PC-9 (cell line): ENCODE data around the gene PRR35.

Source experiments
- CTCF ChIP-seq: fragments of 200-600 bp; sonication (generic); conservative IDR thresholded peaks from 2 replicates; pipeline ENCODE4 v1.6.1; 2017; ENCODE audit warnings: mixed run types, antibody characterized with exemption, mild to moderate bottlenecking, moderate library complexity
- EZH2 ChIP-seq: fragments of 200-600 bp; sonication (generic); IDR thresholded peaks from 2 replicates; pipeline ENCODE4 v1.8.0; 2017; ENCODE audit warnings: antibody characterized with exemption, low read depth

DNA sequence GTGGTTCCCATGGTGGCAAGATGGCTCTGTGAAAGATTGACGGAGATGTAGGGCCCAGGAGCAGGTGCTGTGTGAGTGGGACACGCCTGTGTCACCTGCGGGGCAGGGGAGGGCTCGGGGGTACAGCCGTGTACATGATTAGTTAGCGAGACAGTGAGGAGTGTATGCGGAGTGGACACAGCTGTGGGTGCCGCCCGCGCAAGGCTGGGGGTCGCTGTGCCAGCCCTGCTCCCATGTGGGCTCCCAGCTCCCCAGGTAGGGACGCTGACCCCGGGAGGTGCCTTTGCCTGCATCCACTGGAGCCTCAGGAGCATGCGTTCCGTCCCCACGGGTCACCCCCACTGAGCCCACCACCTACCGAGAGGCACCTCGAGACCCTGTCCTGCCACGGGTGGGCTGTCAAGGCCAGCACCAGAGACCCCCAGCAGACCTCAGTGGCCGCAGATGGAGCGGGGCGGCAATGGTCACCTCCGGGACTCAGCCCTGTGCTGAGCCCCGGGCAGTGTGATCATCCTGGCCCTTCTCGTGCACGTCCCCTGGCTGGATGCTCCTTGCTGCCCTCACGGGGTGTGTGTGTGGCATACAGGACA lies 25.2 kb upstream of the PRR35 start:
- TF ChIP-seq CTCF = no peak; the same call in 1 of the 2 replicates
- no peak for TF ChIP-seq EZH2
